B cell (primary cell): ENCODE measurements around the gene CADPS. TPM values are rescaled to one million over a fixed set of nuclear protein-coding genes. Genes with fewer than 3 reads are reported as not detected.

Source experiments
- ATAC-seq: fragments of 200-7000 bp; cut with Tn5 transposase; one replicate; pipeline ENCODE4 v1.10.0; 2021; ENCODE audit warnings: low read depth, mild to moderate bottlenecking, moderate number of reproducible peaks, moderate library complexity
- CTCF ChIA-PET: fragments of 350-600 bp; sonication (Branson Sonifier 250); formaldehyde crosslinking; loops from one replicate; lab custom pipeline; 2021; ENCODE audit warnings: antibody characterized with exemption, inconsistent platforms; lab: Charles Lee
- POLR2A ChIA-PET: fragments of 350-600 bp; sonication (Branson Sonifier 250); formaldehyde crosslinking; loops from one replicate; lab custom pipeline; 2021; ENCODE audit warnings: antibody characterized with exemption; lab: Charles Lee
- DNase-seq: peaks from one replicate; pipeline ENCODE4 v3.0.0; 2013
- H2AFZ ChIP-seq: 2 replicates; pipeline ENCODE4 v1.6.1; 2012; ENCODE audit warnings: mild to moderate bottlenecking, low read depth, low read length; ENCODE audit not compliant: insufficient read depth, poor library complexity, severe bottlenecking
- H3K27ac ChIP-seq, 2 donors: 1 replicate in 1 of 2; 2 replicates in 1 of 2; pipeline ENCODE4 v1.5.1; 2012 to 2013; ENCODE audit warnings: low read length in 2 of 2, mild to moderate bottlenecking in 2 of 2, moderate library complexity in 1 of 2
- H3K27me3 ChIP-seq, 4 experiments: fragments of 200-600 bp in 1 of 4; sonication (generic) in 1 of 4; replicated peaks in 1 of 4; 1 replicate in 2 of 4; 2 replicates in 2 of 4; pipeline versions ENCODE4 v1.6.1 to v1.7.0; 2013 to 2016; ENCODE audit warnings: low read length in 3 of 4, mild to moderate bottlenecking in 2 of 4, mixed read lengths in 1 of 4, moderate library complexity in 1 of 4; ENCODE audit not compliant: insufficient read depth in 4 of 4, control insufficient read depth in 3 of 4; ENCODE audit errors: control extremely low read depth in 1 of 4
- H3K36me3 ChIP-seq, 2 experiments: replicated peaks in 1 of 2; 1 replicate in 1 of 2; 2 replicates in 1 of 2; pipeline versions ENCODE4 v1.6.1 to v1.7.1; 2013; ENCODE audit warnings: low read length in 1 of 2; ENCODE audit not compliant: insufficient read depth in 2 of 2, control insufficient read depth in 1 of 2; ENCODE audit errors: control extremely low read depth in 1 of 2, extremely low read depth in 1 of 2
- H3K4me1 ChIP-seq, 2 donors: fragments of 200-600 bp in 1 of 2; sonication (generic) in 1 of 2; 1 replicate in 1 of 2; 2 replicates in 1 of 2; pipeline versions ENCODE4 v1.5.1 to v1.6.1; 2013 to 2017; ENCODE audit warnings: low read length in 2 of 2; ENCODE audit not compliant: control insufficient read depth in 2 of 2, insufficient read depth in 2 of 2
- H3K4me2 ChIP-seq: replicated peaks from 2 replicates; pipeline ENCODE3; 2012; ENCODE audit warnings: mild to moderate bottlenecking, low read depth, low read length; ENCODE audit not compliant: poor library complexity, severe bottlenecking
- H3K4me3 ChIP-seq, 5 experiments: fragments of 200-600 bp in 1 of 5; sonication (generic) in 1 of 5; 1 replicate in 3 of 5; 2 replicates in 2 of 5; pipeline versions ENCODE4 v1.5.1 to v1.7.0; 2011 to 2016; ENCODE audit warnings: low read length in 4 of 5, mild to moderate bottlenecking in 4 of 5, low read depth in 2 of 5, control low read depth in 1 of 5, moderate library complexity in 1 of 5; ENCODE audit not compliant: insufficient read depth in 1 of 5; ENCODE audit errors: control extremely low read depth in 1 of 5, extremely low read depth in 1 of 5
- H3K79me2 ChIP-seq: fragments of 200-600 bp; sonication (generic); one replicate; pipeline ENCODE4 v1.6.0; 2016; ENCODE audit warnings: low read length; ENCODE audit not compliant: control insufficient read depth, insufficient read depth
- H3K9ac ChIP-seq: fragments of 200-600 bp; sonication (generic); 2 replicates; pipeline ENCODE4 v1.6.1; 2017; ENCODE audit warnings: mild to moderate bottlenecking, low read length, moderate library complexity
- H3K9me3 ChIP-seq, 3 donors: one replicate each; pipeline versions ENCODE4 v1.6.1 to v1.7.1; 2013; ENCODE audit warnings: low read length in 2 of 3; ENCODE audit not compliant: control insufficient read depth in 2 of 3, insufficient read depth in 1 of 3; ENCODE audit errors: control extremely low read depth in 1 of 3
- H4K20me1 ChIP-seq: 2 replicates; pipeline ENCODE4 v1.6.0; 2012; ENCODE audit warnings: mild to moderate bottlenecking, low read length; ENCODE audit not compliant: insufficient read depth, control insufficient read depth, poor library complexity, severe bottlenecking
- H3K27ac Mint-ChIP-seq: one replicate; pipeline ENCODE4 v1.8.0; 2021; ENCODE audit warnings: mixed read lengths
- H3K27me3 Mint-ChIP-seq: one replicate; pipeline ENCODE4 v1.8.0; 2021; ENCODE audit warnings: mixed read lengths
- H3K4me1 Mint-ChIP-seq: one replicate; pipeline ENCODE4 v1.8.0; 2021; ENCODE audit warnings: mixed read lengths
- H3K4me3 Mint-ChIP-seq: one replicate; pipeline ENCODE4 v1.8.0; 2021; ENCODE audit warnings: mixed read lengths
- H3K9me3 Mint-ChIP-seq: one replicate; pipeline ENCODE4 v1.8.0; 2022; ENCODE audit warnings: mixed read lengths; ENCODE audit not compliant: insufficient read depth
- EZH2 ChIP-seq: IDR thresholded peaks from 2 replicates; pipeline ENCODE4 v1.6.1; 2012; ENCODE audit warnings: borderline replicate concordance, low read depth, mild to moderate bottlenecking, moderate library complexity, low read length; ENCODE audit not compliant: insufficient read depth, poor library complexity, severe bottlenecking
- WGBS: methylation state at CpG from one replicate; pipeline ENCODE4 v1.1.5; 2013; ENCODE audit warnings: missing lambda C conversion rate; ENCODE audit not compliant: insufficient coverage; 5-methylcytosine and 5-hydroxymethylcytosine counted together
- intact Hi-C: fragments of 100-400 bp; cut with micrococcal nuclease; formaldehyde crosslinking; loops from one replicate; pipeline ENCODE4 v1.10.0; 2022
- polyA plus RNA-seq: library from polyadenylated mRNA; depleted of rRNA; stranded (reverse); fragments of >200 nt; gene quantifications from 2 replicates; pipeline ENCODE4 v1.2.3, GENCODE V29; 2012
- total RNA-seq, 2 donors: library from RNA; stranded (reverse); fragments of 120-200 nt in 1 of 2; gene quantifications; 1 replicate in 1 of 2; 2 replicates in 1 of 2; pipeline versions ENCODE4 v1.2.3 to v1.2.4, GENCODE V29; 2013 to 2022
- TF ChIP-seq, protein P1 (sequence below): fragments of 200-600 bp; IDR thresholded peaks from one replicate; pipeline ENCODE4 v1.8.0; 2022; ENCODE audit warnings: antibody characterized with exemption, mild to moderate bottlenecking

Gene CADPS
- total and polyA plus RNA-seq, 2 donors (not counting 1 experiment from before 2014, with no cell fraction given) = 0.16 to 0.22 TPM

DNA sequence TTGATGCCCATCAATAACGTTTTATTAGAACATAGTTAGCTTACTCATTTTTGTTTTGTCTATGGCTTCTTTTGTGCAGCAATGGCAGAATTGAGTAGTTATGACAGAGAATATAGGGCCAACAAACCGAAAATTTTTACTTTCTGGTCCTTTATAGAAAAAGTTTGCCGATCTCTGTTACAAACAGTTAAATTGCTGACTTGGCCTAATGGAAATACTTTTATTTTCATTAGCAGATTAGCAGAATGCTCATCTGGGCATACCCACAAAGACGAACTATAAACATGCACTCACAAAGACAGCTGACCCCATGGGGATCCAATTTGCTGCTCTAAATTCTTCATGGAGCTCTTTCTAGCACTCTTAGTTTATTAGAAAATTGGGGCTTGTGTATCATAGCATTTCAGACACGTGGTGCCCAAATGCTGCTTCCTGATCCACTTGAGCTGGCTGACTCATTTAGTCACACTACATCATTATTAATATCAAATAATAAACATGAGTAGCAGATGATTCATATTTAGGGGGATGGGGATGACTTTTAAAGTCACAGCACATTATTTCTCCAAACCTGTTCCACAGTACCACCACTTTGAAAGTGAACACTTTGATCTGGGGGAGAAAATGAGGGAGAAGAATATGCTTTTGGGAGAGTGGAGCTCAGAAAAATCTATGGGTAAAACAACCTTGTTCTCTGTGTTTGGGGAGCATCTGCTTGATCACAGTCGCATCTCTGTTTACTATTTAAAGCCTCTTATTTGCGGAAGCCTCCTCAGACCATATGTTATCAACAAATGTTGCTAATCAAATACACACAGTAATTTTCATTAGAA, 273.8 kb downstream of the CADPS start:
- Histone ChIP-seq H3K79me2 (no peaks in the 10 kb centered on the region), H3K27ac (no peak overlapping the region), H4K20me1 (no peaks in the 10 kb centered on the region), H3K27me3 (no peaks in the 10 kb centered on the region), H3K4me3 (no peak overlapping the region), H3K4me1 (no peaks in the 10 kb centered on the region), H3K9ac (no peak overlapping the region), H2AFZ (no peak overlapping the region), H3K9me3 (no peaks in the 10 kb centered on the region), H3K36me3 (no peaks in the 10 kb centered on the region), H3K4me2 (no peak overlapping the region)
- DNase-seq (no peak), ATAC-seq (no peak)
- no peaks in the 10 kb centered on the region for H3K27me3 Mint-ChIP-seq
- no peak overlapping the region for H3K4me3 Mint-ChIP-seq
- intact Hi-C loops = no loop called here
- ChIA-PET CTCF (interaction anchor here (1.4 kb wide), 1 partner anchor 62 kb away, joined by 3 read pairs; no protein-coding TSS in a partner anchor), POLR2A (no interaction called here)
- no peaks in the 10 kb centered on the region for H3K4me1 Mint-ChIP-seq
- no peaks in the 10 kb centered on the region for H3K9me3 Mint-ChIP-seq
- no peak for TF ChIP-seq EZH2
- TF ChIP-seq, protein P1, sequence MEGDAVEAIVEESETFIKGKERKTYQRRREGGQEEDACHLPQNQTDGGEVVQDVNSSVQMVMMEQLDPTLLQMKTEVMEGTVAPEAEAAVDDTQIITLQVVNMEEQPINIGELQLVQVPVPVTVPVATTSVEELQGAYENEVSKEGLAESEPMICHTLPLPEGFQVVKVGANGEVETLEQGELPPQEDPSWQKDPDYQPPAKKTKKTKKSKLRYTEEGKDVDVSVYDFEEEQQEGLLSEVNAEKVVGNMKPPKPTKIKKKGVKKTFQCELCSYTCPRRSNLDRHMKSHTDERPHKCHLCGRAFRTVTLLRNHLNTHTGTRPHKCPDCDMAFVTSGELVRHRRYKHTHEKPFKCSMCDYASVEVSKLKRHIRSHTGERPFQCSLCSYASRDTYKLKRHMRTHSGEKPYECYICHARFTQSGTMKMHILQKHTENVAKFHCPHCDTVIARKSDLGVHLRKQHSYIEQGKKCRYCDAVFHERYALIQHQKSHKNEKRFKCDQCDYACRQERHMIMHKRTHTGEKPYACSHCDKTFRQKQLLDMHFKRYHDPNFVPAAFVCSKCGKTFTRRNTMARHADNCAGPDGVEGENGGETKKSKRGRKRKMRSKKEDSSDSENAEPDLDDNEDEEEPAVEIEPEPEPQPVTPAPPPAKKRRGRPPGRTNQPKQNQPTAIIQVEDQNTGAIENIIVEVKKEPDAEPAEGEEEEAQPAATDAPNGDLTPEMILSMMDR = no peak
- no peak overlapping the region for H3K27ac Mint-ChIP-seq
- 68% methylated on average over 3 of the region's 7 CpGs for WGBS

DNA sequence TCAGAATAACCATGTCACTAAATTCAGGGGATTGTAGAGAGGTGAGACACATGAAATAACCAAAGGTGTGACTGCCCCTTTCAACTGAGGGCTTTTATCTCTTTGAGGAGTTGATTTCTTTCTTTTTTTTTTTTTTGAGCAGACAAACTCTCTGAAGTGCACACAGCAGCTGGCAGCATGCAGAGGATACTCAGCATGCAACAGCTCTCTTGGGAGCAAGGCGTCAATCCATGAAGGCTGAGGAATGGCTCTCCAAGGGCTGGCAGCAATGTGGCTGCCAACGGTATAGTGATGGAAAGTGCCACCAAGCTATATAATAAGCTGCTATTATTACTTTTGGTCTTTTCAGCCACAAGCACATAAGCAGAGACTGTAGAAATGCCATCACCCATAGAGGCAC, 275.2 kb downstream of the CADPS start:
- no peak overlapping the region for H3K9ac ChIP-seq
- CTCF ChIA-PET = interaction anchor here (1.4 kb wide), 1 partner anchor 61 kb away, joined by 3 read pairs; no protein-coding TSS in a partner anchor
- Mint-ChIP-seq H3K9me3 (no peaks in the 10 kb centered on the region), H3K4me1 (no peaks in the 10 kb centered on the region), H3K27me3 (no peaks in the 10 kb centered on the region), H3K27ac (no peak overlapping the region), H3K4me3 (no peak overlapping the region)
- no peak for DNase-seq
- no peak overlapping the region for H3K4me2 ChIP-seq
- H3K4me1 ChIP-seq = no peaks in the 10 kb centered on the region
- no peaks in the 10 kb centered on the region for H3K79me2 ChIP-seq
- H3K4me3 ChIP-seq = no peak overlapping the region
- POLR2A ChIA-PET = no interaction called here
- H4K20me1 ChIP-seq = no peaks in the 10 kb centered on the region
- H3K27ac ChIP-seq = no peak overlapping the region
- no peak overlapping the region for H2AFZ ChIP-seq
- H3K27me3 ChIP-seq = no peaks in the 10 kb centered on the region
- no peak for TF ChIP-seq EZH2
- TF ChIP-seq, protein P1 = no peak
- H3K9me3 ChIP-seq = no peaks in the 10 kb centered on the region
- intact Hi-C loops = no loop called here
- no peaks in the 10 kb centered on the region for H3K36me3 ChIP-seq
- no peak for ATAC-seq
- 88% methylated on average over 1 of the region's 2 CpGs for WGBS
